ENCODE results near the gene WDR45B.

WDR45B gene

DNA sequence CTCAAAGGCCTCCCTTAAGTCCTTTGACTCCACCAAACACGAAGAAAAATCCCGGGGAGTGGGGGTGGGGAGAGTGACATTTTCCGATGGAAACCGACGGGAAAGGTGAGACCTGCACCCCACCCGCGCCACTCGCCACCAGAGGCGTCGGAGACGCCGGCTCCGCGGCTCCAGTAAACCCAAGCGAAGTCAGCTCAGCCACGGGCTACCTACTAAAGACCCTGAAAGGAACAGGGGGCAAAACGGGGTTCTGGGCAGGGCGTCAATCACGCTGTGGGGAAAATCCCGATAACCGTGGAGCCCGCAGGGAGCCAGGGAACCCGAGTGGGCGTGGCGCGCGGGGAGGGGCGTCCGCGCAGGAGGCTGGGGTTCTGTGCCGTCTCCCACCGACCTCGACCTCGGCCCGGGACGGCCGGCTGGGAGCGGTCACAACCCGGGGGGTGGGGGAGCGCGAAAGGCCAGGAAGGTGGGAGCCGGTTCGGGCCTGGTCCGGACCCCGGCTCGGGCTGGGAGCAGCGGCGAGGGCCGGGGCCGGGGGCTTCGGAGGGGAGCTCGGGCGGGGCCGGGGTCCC is 565 bp downstream of the WDR45B start:
- H3K9me3 ChIP-seq (ENCODE audit: low read depth, low read length): no peaks in the 10 kb centered on the region
- H3K27ac ChIP-seq: peak overlapping the region; percentile 96
- TF ChIP-seq EZH2 (IDR thresholded peaks at IDR 0.05) (no peak), POLR2AphosphoS5 (IDR thresholded peaks at IDR 0.05; ENCODE audit: borderline replicate concordance, low read depth, low read length) (no peak), FOXP2 (optimal IDR thresholded peaks at IDR 0.05; ENCODE audit: control extremely low read depth, extremely low read length, insufficient read depth) (no peak)
- H3K4me3 ChIP-seq: peak overlapping the region; percentile 97
- H3K9ac ChIP-seq (ENCODE audit: insufficient read length): peak overlapping the region; percentile 92
- DNase-seq (ENCODE audit: low read depth, low spot score): no peak
- H3K36me3 ChIP-seq (ENCODE audit: insufficient read depth, low read length): peaks cover 19% of the 10 kb centered on the region

DNA sequence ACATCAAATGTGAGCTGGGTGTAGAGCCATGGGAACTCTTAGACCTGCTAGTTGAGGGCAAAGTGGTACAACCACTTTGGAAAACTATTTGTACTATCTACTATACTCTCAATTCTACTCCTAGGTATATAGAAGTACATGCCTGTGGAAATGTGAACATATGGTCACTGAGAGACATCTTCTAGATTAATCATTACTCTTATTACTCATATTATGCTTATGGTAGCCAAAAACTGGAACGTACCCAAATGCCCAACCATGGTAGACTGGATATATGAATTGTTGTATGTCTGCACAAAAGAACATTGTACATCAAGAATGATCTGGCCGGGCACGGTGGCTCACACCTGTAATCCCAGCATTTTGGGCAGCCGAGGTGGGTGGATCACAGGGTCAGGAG is 2.7 kb downstream of the WDR45B start:
- no peak overlapping the region for H3K27ac ChIP-seq
- peaks cover 36% of the 10 kb centered on the region for H3K36me3 ChIP-seq (ENCODE audit: insufficient read depth, low read length)
- H3K9ac ChIP-seq (ENCODE audit: insufficient read length): no peak overlapping the region

DNA sequence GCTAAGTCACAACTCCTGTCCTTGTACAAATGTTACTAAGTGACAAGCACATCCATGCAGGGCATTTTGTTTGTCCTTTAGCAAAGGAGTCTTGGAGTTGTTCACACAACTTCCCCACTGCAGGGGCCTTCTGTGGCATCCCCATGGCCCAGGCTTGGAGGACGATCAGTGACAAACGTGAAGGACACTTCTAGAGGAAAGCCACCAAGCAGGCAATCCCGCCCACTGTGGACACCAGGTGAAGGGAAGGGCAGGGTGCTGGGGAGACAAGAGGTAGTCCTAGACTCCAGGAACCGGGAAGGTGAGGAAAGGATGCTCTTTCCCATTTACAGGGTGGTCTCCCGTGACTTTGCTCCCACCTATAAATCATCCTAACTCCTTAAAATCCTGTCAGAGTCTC is 4.1 kb downstream of the WDR45B start:
- H3K36me3 ChIP-seq (ENCODE audit: insufficient read depth, low read length): peaks cover 42% of the 10 kb centered on the region
- no peak overlapping the region for H3K4me3 ChIP-seq
- no peak for TF ChIP-seq EZH2 (IDR thresholded peaks at IDR 0.05)
- TF ChIP-seq FOXP2 (optimal IDR thresholded peaks at IDR 0.05; ENCODE audit: control extremely low read depth, extremely low read length, insufficient read depth): no peak
- TF ChIP-seq POLR2AphosphoS5 (IDR thresholded peaks at IDR 0.05; ENCODE audit: borderline replicate concordance, low read depth, low read length): no peak
- DNase-seq (ENCODE audit: low read depth, low spot score): no peak
- H3K27ac ChIP-seq: no peak overlapping the region
- H3K9ac ChIP-seq (ENCODE audit: insufficient read length): no peak overlapping the region
- H3K9me3 ChIP-seq (ENCODE audit: low read depth, low read length): no peaks in the 10 kb centered on the region

More for the DNA sequence above, 2.7 kb downstream of the WDR45B start:
- TF ChIP-seq EZH2 (IDR thresholded peaks at IDR 0.05): no peak
- TF ChIP-seq POLR2AphosphoS5 (IDR thresholded peaks at IDR 0.05; ENCODE audit: borderline replicate concordance, low read depth, low read length): no peak
- TF ChIP-seq FOXP2 (optimal IDR thresholded peaks at IDR 0.05; ENCODE audit: control extremely low read depth, extremely low read length, insufficient read depth): no peak
- no peak overlapping the region for H3K4me3 ChIP-seq
- H3K9me3 ChIP-seq (ENCODE audit: low read depth, low read length): no peaks in the 10 kb centered on the region
- DNase-seq (ENCODE audit: low read depth, low spot score): no peak

GRCh38 chr17:82642022-82642421 is 6.2 kb downstream of the WDR45B start:
- peaks cover 52% of the 10 kb centered on the region for H3K36me3 ChIP-seq (ENCODE audit: insufficient read depth, low read length)
- H3K9me3 ChIP-seq (ENCODE audit: low read depth, low read length): no peaks in the 10 kb centered on the region
- H3K27ac ChIP-seq: no peak overlapping the region
- no peak for DNase-seq (ENCODE audit: low read depth, low spot score)
- no peak overlapping the region for H3K9ac ChIP-seq (ENCODE audit: insufficient read length)
- no peak for TF ChIP-seq FOXP2 (optimal IDR thresholded peaks at IDR 0.05; ENCODE audit: control extremely low read depth, extremely low read length, insufficient read depth)
- no peak overlapping the region for H3K4me3 ChIP-seq

GRCh38 chr17:82640036-82640435 is 8.2 kb downstream of the WDR45B start:
- no peak for DNase-seq (ENCODE audit: low read depth, low spot score)
- Histone ChIP-seq H3K9me3 (ENCODE audit: low read depth, low read length) (no peaks in the 10 kb centered on the region), H3K9ac (ENCODE audit: insufficient read length) (no peak overlapping the region), H3K36me3 (ENCODE audit: insufficient read depth, low read length) (peaks cover 52% of the 10 kb centered on the region), H3K4me3 (no peak overlapping the region), H3K27ac (no peak overlapping the region)
- TF ChIP-seq FOXP2 (optimal IDR thresholded peaks at IDR 0.05; ENCODE audit: control extremely low read depth, extremely low read length, insufficient read depth) (no peak), POLR2AphosphoS5 (IDR thresholded peaks at IDR 0.05; ENCODE audit: borderline replicate concordance, low read depth, low read length) (no peak), EZH2 (IDR thresholded peaks at IDR 0.05) (no peak)

- H3K27ac ChIP-seq: no peak overlapping the region
- no peak overlapping the region for H3K9ac ChIP-seq (ENCODE audit: insufficient read length)
- H3K9me3 ChIP-seq (ENCODE audit: low read depth, low read length): no peaks in the 10 kb centered on the region
- no peak overlapping the region for H3K4me3 ChIP-seq
- H3K36me3 ChIP-seq (ENCODE audit: insufficient read depth, low read length): peaks cover 55% of the 10 kb centered on the region
- no peak for TF ChIP-seq EZH2 (IDR thresholded peaks at IDR 0.05)
- TF ChIP-seq FOXP2 (optimal IDR thresholded peaks at IDR 0.05; ENCODE audit: control extremely low read depth, extremely low read length, insufficient read depth): no peak
- TF ChIP-seq POLR2AphosphoS5 (IDR thresholded peaks at IDR 0.05; ENCODE audit: borderline replicate concordance, low read depth, low read length): no peak
- DNase-seq (ENCODE audit: low read depth, low spot score): no peak
These were observed 8.6 kb downstream of the WDR45B start for GRCh38 chr17:82639628-82640027.

- no peak for DNase-seq (ENCODE audit: low read depth, low spot score)
- Histone ChIP-seq H3K9me3 (ENCODE audit: low read depth, low read length) (no peaks in the 10 kb centered on the region), H3K9ac (ENCODE audit: insufficient read length) (no peak overlapping the region), H3K4me3 (no peak overlapping the region), H3K27ac (no peak overlapping the region), H3K36me3 (ENCODE audit: insufficient read depth, low read length) (peaks cover 49% of the 10 kb centered on the region)
- TF ChIP-seq POLR2AphosphoS5 (IDR thresholded peaks at IDR 0.05; ENCODE audit: borderline replicate concordance, low read depth, low read length) (no peak), EZH2 (IDR thresholded peaks at IDR 0.05) (no peak), FOXP2 (optimal IDR thresholded peaks at IDR 0.05; ENCODE audit: control extremely low read depth, extremely low read length, insufficient read depth) (no peak)
These were observed 10.0 kb downstream of the WDR45B start for GRCh38 chr17:82638183-82638773.

DNA sequence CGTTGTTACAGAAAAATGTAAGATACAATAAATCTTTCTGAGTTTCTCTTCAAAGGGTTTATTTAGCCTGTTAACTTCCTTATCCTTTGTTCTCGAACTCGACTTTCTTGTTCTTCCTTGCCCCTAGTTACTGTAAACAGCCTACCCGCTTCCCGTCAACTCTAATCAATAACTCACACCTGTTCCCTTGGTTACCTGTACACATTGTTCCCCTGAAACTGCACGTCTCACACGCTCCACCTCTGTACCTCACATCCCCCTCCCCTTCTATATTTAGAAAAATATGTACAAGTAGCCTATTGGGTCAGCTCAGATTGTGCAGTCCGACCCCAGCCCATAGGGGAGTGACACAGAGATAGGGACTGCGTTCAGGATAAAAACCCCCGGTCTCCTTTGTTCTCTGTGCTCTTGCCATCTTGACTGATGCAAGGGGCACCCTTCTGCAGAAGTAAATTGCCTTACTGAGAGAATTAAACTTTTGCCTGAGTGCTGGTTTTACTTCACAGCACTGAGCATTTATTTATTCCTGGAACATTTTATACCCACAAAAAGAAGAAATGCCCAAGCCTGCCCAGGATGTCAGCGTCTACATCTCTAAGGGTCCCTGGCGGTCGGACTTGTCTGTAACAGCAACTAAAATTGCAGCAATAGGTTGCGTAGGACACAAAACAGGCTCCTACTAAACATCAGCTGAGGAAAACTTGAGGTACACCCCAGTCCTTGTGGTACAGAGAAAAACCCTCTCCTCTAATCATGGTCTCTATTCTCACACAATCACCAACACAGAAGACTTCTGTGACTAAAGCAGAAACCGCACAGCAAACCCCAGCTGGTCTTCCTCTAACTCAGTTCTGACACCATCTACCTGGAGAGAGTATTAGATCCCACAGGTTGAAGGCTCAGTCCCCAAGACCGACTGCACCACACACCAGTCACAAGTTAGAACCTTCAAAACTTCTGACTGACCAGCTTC is 11.3 kb downstream of the WDR45B start:
- peaks cover 42% of the 10 kb centered on the region for H3K36me3 ChIP-seq (ENCODE audit: insufficient read depth, low read length)
- no peak for DNase-seq (ENCODE audit: low read depth, low spot score)
- no peak for TF ChIP-seq FOXP2 (optimal IDR thresholded peaks at IDR 0.05; ENCODE audit: control extremely low read depth, extremely low read length, insufficient read depth)
- TF ChIP-seq EZH2 (IDR thresholded peaks at IDR 0.05): no peak
- no peak for TF ChIP-seq POLR2AphosphoS5 (IDR thresholded peaks at IDR 0.05; ENCODE audit: borderline replicate concordance, low read depth, low read length)
- no peak overlapping the region for H3K9ac ChIP-seq (ENCODE audit: insufficient read length)
- H3K9me3 ChIP-seq (ENCODE audit: low read depth, low read length): no peaks in the 10 kb centered on the region
- no peak overlapping the region for H3K4me3 ChIP-seq
- no peak overlapping the region for H3K27ac ChIP-seq
